Measurements from ENCODE around the gene ATP1B1.

Gene ATP1B1

GRCh38 chr1:169098380-169098779 lies 8.1 kb upstream of the ATP1B1 start:
- DNase-seq, result no peak

DNA sequence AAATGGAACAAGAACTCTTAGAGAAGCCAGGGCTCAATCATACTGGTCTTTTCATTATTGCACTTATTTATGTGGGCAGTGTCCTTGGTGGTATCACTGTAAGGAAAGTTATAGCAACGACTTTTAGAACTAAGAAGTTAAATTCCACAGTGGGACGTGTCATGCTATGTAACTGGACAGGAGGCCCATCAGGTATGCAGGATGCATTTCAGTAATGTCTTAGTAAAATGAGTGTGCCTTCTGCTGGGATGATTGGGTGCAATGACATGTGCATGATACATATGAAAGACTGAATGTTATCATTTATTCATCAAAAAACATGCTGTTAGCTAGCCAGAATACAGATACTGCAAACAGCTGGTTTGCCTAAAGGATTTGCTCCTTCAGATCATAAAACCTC lies 6.9 kb upstream of the ATP1B1 start:
- DNase-seq, result no peak

- no peak for DNase-seq
Measured at GRCh38 chr1:169100208-169100607, 6.3 kb upstream of the ATP1B1 start.

- DNase-seq, result no peak
Measured at GRCh38 chr1:169100651-169101088, 5.8 kb upstream of the ATP1B1 start.

- DNase-seq, result no peak
Measured at GRCh38 chr1:169102567-169102966, 3.9 kb upstream of the ATP1B1 start.

GRCh38 chr1:169103002-169103401 lies 3.5 kb upstream of the ATP1B1 start:
- DNase-seq, result no peak

- no peak for DNase-seq
Measured at GRCh38 chr1:169103480-169103893, 3.0 kb upstream of the ATP1B1 start.

- DNase-seq, result no peak
Measured at GRCh38 chr1:169105087-169105433, 1.4 kb upstream of the ATP1B1 start.

GRCh38 chr1:169105434-169106094 lies 926 bp upstream of the ATP1B1 start:
- peak; percentile 29 to 59 for DNase-seq

DNA sequence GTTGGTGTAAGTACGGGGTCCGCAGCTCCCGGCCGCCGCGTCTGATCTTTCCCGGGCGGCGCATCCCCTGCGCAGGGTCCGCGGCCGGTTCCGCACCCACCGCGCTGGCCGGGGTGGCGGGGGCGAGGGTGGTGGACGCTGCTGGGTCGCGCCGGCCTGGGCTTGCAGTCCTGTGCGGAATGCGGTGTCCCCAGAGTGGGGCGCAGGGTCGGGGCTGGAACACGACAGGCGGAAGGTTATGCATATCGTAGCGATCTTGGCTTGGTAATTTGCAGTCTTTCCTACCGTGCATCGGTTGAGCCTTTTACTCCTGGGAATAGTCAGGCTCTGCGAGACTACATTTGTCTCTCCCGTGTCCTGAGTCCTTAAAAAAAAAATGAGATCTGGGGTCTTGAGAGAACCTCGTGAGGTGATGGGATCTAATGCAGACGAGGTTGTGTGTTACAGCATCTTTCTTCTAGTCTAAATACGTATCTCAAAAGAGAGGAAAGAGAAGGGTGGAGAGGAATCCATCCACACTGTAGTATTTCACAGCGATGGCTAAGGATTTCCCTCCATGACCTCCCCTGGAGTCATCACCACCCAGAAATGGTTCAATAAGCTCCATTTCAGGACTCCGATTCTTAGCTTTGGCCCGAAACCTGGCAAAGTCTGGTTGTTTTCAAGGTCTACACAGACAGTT lies 572 bp downstream of the ATP1B1 start:
- DNase-seq, result peak in 1 of 2 experiments; percentile 8

GRCh38 chr1:169107603-169108208 lies 1.2 kb downstream of the ATP1B1 start:
- DNase-seq, result no peak

DNA sequence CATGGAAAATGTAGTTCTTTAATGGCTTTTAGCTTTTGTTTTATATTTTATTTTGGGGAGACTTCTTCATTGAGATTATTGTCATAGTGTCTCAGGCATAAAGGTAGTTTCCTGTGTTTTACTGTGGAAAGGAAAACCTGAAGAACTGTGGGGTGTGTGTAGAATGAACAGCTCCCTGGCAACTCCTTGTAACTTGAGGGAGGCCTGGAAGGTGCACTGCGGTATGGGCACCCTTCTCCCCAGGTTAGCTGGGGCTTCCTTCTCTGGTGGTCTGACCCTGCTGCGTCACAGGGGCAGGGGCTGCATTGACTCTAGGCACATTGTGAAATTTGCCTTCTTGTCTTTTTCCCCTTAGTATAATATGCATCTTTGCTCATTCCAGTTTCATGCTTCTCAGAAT lies 1.7 kb downstream of the ATP1B1 start:
- no peak for DNase-seq

- DNase-seq, result no peak
Measured at GRCh38 chr1:169108863-169109560, 2.5 kb downstream of the ATP1B1 start.

DNA sequence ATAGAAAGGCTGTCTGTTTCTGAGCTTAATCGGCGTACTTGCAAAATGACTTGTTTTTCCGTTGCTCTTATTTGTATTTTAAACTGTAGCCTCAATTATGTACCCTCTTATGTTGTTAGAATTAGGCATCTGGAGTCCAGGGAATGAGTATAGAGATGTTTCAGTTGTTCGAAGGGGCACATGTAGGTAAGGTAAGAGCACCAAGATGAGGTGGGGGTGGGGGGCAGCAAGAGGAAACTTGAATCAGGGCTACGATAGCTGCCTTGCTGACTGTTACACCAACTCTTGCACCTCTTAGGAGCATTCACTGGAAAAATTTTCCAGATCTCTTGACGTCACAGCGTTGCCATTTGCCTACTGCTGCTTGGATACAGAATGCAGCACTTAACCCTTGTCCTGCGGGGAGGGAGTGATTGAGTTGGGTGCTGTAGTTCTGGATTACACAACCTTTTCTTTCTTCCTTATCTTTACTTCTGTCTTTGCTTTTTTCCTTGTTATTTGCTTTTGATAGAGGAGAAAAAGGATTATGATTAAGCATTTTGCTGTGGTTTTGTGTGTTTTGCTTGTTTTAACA lies 3.2 kb downstream of the ATP1B1 start:
- no peak for DNase-seq

DNA sequence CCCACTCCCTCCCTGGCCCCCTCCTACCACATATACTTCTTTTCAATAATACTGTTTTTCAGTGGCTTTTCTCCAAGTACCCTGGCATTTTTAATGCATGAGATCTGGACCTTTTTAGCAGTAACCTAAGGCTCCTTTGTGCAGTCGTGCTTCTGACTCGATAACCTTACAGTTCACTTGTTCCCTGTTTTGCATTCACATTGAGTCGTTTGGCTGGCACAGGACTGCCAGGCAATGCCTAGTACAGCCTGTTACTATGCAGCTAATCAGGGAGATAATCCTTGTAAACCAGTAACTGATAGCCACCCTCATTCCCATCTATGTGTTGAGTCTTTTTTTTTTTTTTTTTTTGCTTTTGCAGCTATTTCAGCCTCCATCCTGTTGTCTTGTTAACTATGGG lies 3.7 kb downstream of the ATP1B1 start:
- no peak for DNase-seq

GRCh38 chr1:169110689-169111447 lies 4.4 kb downstream of the ATP1B1 start:
- DNase-seq, result no peak

- DNase-seq, result no peak
Measured at GRCh38 chr1:169111472-169111871, 5.0 kb downstream of the ATP1B1 start.

DNA sequence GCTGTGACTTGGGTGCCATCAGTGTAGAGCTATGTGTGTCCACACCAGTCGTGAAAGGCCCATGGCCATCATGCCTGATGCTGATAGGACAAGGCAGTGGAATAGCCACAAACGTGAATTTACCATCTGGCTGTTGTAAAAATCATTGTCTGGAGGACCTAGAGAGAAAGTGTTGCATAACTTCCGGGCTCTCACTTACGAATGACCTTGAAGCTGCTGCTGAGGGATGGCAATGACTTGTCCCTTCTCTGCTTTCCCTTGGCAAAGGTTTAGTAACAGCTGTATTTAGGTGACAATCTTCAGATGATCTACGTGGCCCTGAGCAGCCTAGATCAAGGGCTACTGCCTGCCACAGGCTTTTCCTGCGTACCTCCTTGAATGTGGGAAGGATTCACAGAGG lies 5.8 kb downstream of the ATP1B1 start:
- no peak for DNase-seq

- DNase-seq, result no peak
Measured at GRCh38 chr1:169113613-169114119, 7.2 kb downstream of the ATP1B1 start.

GRCh38 chr1:169115891-169116585 lies 9.5 kb downstream of the ATP1B1 start:
- no peak for DNase-seq

DNA sequence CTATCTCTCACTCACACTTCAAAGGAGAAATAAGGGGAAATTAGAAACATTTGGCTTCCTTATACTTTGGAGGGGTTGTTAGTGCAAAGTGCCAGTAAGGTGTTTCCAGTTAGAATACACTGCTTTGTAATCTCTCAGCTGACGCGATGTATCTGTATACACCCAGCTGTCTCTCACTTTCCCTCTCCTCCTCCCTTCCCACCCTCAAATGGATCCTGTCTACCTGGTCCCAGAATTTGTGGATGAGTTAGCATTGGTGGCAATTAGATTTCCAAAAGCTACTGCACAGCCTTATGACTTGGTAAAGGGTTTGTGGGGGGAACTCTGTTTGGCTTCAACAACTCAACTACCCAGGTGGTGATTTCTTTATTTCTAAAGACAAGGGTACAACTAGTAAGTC lies 10.5 kb downstream of the ATP1B1 start:
- no peak for DNase-seq

GRCh38 chr1:169117599-169117998 lies 11.1 kb downstream of the ATP1B1 start:
- DNase-seq, result no peak

Data from NCI-H1930 (cell line).